KOPT-K1 (cell line): Measurements from ENCODE around the gene NRP2.

ENCODE experiments used
- H3K27ac ChIP-seq: fragments of 200-600 bp; sonication (generic); 2 replicates; pipeline ENCODE4 v1.5.1; 2016; ENCODE audit warnings: antibody characterized with exemption, mild to moderate bottlenecking, low read depth, low read length; ENCODE audit not compliant: poor library complexity, severe bottlenecking
- H3K36me3 ChIP-seq: fragments of 200-600 bp; sonication (generic); 2 replicates; pipeline ENCODE4 v1.5.1; 2017; ENCODE audit warnings: antibody characterized with exemption, mild to moderate bottlenecking, low read length, moderate library complexity; ENCODE audit not compliant: insufficient read depth
- H3K9me3 ChIP-seq: fragments of 200-600 bp; sonication (generic); 2 replicates; pipeline ENCODE4 v1.5.1; 2017; ENCODE audit warnings: antibody characterized with exemption, low read length, mild to moderate bottlenecking; ENCODE audit not compliant: insufficient read depth, poor library complexity, severe bottlenecking

Gene NRP2

DNA sequence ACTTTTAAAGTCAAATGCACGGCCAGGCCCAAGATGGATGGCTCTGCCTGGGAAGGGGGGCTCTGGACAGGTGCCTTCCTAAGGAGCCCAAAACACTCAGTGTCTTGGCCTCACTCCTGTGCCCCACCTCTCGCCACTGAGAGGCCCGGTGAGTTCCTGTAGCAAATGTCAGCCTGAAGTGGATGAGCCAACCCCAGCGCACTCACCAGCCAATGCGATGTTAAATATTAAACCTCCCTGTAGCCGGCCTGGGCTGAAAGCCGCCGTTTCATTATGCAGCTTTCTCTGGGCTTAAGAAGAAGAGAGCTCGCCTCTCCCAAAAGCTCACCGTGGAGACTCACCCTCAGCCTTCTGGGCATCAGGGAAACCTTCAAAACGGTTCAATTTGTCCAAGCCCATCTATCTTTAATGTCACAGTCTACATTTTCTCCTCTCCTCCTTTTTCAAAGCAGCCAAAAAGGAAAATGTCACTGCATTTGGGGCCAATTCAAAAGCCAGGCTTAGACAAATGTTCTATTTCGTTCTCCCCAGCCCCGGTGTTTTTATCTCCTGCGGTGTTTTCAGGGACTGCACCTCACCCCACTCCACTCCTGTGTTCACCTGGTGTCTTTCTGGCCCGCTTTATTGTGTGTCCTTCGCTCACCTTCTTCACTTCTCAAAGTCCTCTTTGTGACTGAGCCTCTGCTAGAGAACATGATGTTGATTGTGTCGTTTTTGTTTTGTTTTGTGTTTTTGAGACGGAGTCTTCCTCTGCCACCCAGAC lies 124.0 kb downstream of the NRP2 start:
- H3K9me3 ChIP-seq: no peaks in the 10 kb centered on the region
- H3K27ac ChIP-seq: no peak overlapping the region
- no peaks in the 10 kb centered on the region for H3K36me3 ChIP-seq

DNA sequence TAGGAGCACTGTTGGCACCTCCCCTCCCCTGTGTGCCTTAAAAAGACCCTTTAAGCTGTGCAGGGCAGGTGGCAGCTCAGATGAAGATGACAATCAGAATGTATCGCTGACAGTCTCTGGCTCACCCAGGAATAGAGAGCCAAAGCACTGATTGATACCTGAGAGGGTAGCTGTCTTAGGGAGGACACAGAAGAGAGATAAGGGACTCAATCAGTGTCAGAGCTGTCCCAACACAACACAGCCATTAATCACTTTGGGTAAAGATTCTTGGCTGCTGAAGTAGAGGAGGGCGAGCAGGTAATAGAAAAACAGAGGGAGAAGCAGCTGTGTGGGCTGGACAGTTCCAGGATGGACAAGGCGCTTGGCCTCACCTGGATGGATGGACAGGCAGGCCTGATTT lies 124.9 kb downstream of the NRP2 start:
- Histone ChIP-seq H3K27ac (no peak overlapping the region), H3K36me3 (no peaks in the 10 kb centered on the region)

DNA sequence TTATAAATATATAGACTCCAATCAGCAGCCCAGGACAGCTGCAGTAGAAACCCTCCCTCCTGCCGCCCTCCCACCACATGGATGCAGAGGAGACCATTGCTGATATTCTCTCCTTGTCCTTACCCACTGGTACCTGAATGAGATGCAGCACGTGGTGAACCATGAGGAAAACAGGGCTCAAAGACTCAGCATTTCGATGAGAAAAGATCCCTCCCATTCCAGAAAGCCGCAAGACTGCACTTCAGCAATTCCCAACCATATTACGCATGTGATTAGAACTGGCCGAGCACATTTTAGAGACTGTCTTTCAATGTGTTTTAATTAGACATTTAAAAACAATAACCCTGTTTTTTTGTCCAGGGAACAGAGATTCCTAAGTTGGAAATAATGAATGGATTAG lies 125.5 kb downstream of the NRP2 start:
- no peaks in the 10 kb centered on the region for H3K9me3 ChIP-seq
- H3K36me3 ChIP-seq: no peaks in the 10 kb centered on the region
- no peak overlapping the region for H3K27ac ChIP-seq

More for the DNA sequence above, 124.9 kb downstream of the NRP2 start:
- H3K9me3 ChIP-seq: no peaks in the 10 kb centered on the region

DNA sequence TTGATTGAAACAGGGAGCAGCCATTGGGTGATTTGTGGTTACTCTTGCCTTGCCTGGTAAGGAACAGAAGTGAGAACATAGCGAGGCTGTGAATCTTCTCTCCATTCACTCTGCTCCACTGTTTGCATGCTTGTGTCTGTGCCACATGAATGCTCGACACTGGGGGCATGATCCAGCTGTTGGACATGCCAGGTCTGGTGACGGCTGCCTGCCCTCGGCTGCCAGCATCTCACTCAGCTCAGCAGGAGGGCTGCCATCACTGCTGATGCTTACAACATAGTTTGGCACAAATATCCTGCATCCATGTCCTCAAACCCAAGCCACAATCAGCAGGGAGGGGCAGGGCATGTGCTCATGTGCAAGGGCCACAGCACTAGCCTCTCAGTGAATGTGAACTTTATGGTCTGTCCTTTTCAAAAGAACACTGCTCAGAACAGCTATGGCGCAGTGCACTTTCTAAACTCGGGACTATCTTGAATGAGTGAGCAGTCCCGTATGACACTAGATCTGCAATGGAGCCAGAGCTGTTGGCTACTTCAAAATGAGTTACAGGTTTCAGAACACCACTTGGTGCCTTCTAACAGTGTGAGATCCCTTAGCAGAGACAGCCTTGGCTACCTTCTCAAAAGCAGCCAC lies 126.3 kb downstream of the NRP2 start:
- Histone ChIP-seq H3K27ac (no peak overlapping the region), H3K36me3 (no peaks in the 10 kb centered on the region)

DNA sequence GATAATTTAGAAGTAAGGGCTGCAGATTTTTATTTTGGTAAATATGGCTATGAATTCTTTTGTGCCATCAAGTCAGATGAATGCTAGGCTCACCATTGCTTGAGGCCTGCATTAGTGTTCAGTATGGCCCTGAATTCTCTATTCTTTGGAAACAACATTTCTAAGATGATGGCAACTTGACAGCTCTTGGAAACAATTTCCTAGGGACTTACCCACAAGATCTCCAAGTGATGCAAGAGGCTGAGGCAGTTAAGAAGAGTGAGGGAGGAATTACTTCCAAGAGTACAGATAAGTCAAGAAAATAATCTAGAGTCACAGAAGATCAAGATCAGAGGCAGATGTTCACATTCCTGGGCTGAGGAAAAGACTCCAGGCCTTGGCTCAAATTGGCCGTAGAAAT lies 129.1 kb downstream of the NRP2 start:
- Histone ChIP-seq H3K9me3 (no peaks in the 10 kb centered on the region), H3K27ac (no peak overlapping the region), H3K36me3 (no peaks in the 10 kb centered on the region)

More for the DNA sequence above, 126.3 kb downstream of the NRP2 start:
- no peaks in the 10 kb centered on the region for H3K9me3 ChIP-seq

DNA sequence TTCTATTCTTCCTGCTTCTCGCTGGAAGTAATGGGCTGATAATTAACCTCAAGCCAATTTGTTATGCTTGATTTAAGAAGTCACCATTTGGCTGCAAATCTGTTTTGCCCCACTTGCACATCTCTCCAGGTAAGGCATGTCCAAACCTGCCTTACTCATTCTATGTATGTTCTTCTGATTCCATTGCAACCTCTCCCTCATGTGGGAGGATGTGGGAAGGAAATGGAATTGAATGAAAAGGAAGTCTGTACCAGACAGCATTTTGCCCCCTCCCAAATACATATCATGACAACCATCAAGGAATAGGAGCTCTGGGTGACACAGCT lies 131.7 kb downstream of the NRP2 start:
- Histone ChIP-seq H3K9me3 (no peaks in the 10 kb centered on the region), H3K27ac (no peak overlapping the region), H3K36me3 (no peaks in the 10 kb centered on the region)

DNA sequence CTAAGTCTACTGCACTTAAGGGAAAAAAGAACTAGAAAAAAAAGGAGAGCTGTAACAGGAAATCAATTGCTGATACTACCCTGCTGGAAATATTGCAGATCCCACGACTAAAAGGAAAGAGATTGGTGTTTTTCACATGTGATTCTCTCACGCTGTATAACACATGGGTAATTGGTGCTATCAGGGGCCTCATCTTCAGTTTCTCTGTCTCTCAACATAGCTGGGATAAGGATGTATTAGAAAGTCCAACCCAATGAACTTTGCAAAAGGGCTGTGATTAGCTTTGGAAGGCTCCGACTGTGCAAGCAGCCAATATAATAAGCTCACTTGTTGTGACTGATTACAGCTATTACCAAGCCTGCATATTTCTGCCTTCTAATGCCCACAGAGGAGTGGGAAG lies 133.4 kb downstream of the NRP2 start:
- Histone ChIP-seq H3K9me3 (no peaks in the 10 kb centered on the region), H3K36me3 (no peaks in the 10 kb centered on the region)

DNA sequence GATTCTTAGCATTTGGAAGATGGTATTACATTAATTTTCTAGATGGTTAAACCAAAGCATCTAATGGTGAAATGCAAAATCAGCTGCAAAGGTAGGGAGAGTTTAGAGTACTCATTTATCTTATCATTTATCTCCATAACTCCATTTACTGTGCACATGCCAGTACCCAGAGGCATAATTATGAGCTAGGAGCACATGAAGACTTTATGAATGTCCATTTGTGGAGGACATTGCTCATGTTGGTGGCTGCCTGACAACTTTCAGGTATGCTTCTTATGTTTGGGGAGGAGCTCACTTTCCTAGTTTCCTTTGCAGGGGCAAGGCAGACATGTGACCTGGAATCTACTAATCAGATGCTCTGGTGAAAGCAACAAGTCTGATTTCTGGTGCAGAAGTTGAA lies 134.0 kb downstream of the NRP2 start:
- Histone ChIP-seq H3K27ac (no peak overlapping the region), H3K36me3 (no peaks in the 10 kb centered on the region), H3K9me3 (no peaks in the 10 kb centered on the region)

More for the DNA sequence above, 133.4 kb downstream of the NRP2 start:
- H3K27ac ChIP-seq: no peak overlapping the region

DNA sequence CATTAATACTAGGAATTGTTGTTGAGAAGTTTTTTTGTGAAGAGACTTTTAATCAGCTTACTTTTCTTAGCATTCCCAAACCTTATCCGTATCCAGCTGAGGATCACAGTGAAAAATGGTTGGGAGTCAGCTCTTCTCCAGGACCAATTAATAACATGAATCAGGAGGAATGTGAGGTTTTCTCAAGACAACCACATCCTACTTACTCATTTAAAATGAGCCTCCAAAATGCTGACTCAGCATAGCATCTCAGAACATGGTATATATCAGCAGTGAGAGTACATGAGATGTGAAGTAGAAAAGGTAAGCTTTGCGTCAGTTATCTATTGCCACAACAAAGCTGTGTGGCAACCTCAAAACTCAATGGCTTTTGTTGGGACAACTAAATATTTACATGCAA lies 140.3 kb downstream of the NRP2 start:
- no peaks in the 10 kb centered on the region for H3K9me3 ChIP-seq
- no peaks in the 10 kb centered on the region for H3K36me3 ChIP-seq
- H3K27ac ChIP-seq: no peak overlapping the region

DNA sequence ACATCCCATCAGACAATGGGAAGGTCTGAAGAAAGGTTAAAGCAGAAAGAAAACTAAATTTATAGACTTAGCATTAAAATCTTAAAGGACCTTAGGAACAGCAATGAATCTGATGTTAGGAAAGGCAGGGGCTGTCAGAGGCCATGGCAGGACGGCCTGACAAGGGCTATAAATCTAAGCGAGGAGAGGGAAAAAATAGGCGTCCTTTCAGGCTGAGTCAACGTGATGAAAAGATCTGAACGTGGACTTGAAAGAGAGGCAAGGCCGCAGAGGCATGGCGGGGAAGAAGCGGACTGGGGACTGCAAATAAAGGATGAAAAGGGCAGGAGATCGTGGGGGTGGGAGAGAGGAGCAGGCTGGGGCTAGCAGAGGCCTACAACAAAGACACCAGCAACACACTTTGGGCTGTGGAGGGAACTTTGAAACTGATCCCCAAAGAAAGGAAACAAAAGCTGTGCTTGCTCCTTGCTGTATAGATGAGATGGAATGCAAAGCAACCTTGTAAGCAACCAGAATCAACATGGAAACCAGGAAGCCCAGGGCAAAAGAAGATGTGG lies 145.6 kb downstream of the NRP2 start:
- no peaks in the 10 kb centered on the region for H3K36me3 ChIP-seq
- H3K9me3 ChIP-seq: no peaks in the 10 kb centered on the region
- H3K27ac ChIP-seq: no peak overlapping the region

DNA sequence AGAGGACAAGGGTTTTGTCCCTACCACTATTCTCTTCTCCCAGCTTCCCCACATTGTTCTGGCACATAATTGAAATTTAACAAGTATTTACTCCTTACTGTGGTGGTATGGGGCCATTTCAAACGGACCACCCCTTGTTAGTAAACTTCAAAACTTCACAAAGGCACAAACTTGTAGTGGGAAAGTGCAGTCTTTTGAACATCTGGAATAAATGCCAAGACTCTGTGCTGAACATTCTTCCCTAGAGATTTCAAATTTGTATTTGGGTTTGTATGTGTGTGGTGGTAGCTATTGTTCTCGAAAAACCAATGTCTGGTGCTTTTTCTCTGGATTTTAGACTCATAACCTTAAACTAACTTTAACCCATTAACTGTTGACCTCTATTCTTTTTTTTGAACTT lies 151.6 kb downstream of the NRP2 start:
- H3K36me3 ChIP-seq: no peaks in the 10 kb centered on the region
- no peak overlapping the region for H3K27ac ChIP-seq
- H3K9me3 ChIP-seq: no peaks in the 10 kb centered on the region

DNA sequence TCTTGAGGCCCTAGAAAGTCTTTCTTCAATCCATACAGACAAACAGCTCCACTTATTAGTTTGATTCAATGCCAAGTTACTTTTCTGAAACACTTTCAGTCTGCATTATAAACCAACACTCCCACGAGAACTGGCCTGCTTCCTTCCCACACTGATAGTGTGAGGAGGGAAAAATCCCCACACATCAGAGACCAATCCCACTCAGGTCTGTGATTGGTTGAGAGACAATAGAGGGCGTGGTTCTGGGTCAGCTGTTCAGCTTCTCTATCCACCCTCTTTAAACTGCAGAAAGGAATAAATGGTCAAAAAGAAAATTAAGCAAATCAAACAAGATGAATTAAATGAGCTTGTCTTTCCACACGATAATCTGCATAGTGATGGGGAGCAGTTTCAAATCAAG lies 152.5 kb downstream of the NRP2 start:
- Histone ChIP-seq H3K27ac (no peak overlapping the region), H3K36me3 (no peaks in the 10 kb centered on the region), H3K9me3 (no peaks in the 10 kb centered on the region)

DNA sequence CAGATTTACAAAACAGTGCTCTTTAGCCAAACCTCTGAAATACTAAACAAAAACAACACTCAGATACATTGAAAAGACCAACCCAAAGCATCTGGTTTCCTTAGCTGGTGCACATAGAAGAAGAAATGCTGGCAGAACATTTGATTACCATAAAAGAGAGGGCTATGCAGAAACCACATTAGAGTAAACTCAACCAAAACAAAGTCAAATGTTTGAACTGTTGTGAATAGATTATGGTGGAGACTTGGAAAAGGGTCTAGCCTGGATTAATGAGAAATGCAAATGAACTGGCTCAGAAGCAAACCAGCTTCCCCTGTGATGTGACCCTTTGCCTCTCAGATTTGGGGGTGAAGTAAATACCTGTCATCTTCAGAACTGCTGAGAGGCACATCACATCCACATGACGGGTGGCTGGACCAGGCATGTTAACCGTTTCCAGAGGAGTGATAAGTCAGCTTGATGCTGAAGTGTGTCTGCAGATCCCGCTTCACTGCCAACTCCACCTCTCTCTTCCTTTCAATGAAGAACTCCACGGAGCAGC lies 153.0 kb downstream of the NRP2 start:
- Histone ChIP-seq H3K36me3 (no peaks in the 10 kb centered on the region), H3K27ac (no peak overlapping the region), H3K9me3 (no peaks in the 10 kb centered on the region)

DNA sequence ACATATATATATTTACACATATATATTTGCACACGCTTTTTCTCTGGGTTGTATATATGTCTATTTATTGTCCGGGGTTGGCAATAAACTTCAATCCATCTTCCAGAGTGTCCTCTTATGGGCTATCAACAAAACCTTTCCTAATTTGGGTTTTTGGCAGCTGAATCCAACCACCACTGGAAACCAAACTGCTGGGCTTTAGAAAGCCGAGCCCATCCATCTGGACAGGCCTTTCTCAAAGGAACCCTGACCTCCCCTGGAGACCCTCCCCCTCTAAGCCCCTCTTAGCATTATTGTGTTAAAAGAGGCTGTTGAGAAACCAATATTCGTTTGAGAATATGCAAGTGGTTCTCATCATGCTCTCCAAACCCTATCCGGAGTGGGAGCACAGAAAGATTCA lies 153.6 kb downstream of the NRP2 start:
- Histone ChIP-seq H3K9me3 (no peaks in the 10 kb centered on the region), H3K36me3 (no peaks in the 10 kb centered on the region), H3K27ac (no peak overlapping the region)

DNA sequence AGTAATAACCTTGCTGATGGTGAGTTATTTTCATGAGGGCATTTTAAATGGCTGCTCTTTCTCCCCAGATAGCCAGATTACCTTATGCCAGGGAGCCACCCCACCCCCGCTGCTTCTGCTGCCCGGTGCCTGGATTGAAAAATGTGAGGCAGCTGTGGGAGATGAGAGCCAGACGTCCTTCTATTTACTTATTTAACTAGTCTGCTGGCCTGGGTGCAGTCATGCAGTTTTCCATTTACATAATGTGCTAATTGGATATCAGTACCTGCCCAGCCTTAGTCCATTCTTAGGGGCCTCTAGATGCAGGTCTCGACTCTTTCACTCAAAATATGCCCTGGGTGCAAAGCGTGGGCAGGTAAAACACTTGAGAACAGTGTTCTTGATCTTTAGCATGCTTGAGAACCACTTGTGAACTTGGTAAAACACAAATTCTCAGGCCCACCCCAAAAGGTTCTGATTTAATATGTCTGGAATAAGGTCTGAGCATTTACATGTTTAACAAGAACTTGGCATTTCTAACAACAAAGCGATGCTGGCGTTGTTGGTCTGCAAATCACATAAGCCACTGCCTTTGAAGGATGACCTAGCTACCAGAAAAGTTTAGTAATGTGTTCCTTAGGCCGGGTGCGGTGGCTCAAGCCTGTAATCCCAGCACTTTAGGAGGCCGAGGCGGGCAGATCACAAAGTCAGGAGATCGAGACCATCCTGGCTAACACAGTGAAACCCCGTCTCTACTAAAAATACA lies 154.3 kb downstream of the NRP2 start:
- Histone ChIP-seq H3K36me3 (no peaks in the 10 kb centered on the region), H3K27ac (no peak overlapping the region), H3K9me3 (no peaks in the 10 kb centered on the region)
